Keratinocyte (primary cell): ENCODE data around the gene VPS13A. TPM values are rescaled to one million over a fixed set of nuclear protein-coding genes. Genes with fewer than 3 reads are reported as not detected.
"Not testable (repeated sequence)": the region's sequence is repeated elsewhere in the genome, so short reads cannot be mapped to it uniquely, and the experiment has no call there.

Experiments used
- DNase-seq: peaks from one replicate; pipeline ENCODE4 v3.0.0-alpha.2; 2011; ENCODE audit warnings: low read depth, missing footprints, low spot score
- FAIRE-seq: peaks from 2 replicates; lab custom pipeline; 2011; peaks lifted over from hg19 to GRCh38; lab: Jason Lieb, UNC
- H2AFZ ChIP-seq: 2 replicates; pipeline ENCODE4 v1.6.0; 2012; ENCODE audit warnings: low read length, control low read depth, inconsistent platforms; ENCODE audit not compliant: control insufficient read depth
- H3K27ac ChIP-seq: 2 replicates; pipeline ENCODE4 v1.5.1; 2011; ENCODE audit warnings: low read length; ENCODE audit not compliant: control insufficient read depth, insufficient read depth
- H3K27me3 ChIP-seq: 3 replicates; pipeline ENCODE4 v1.6.0; 2011; ENCODE audit warnings: low read length; ENCODE audit not compliant: control insufficient read depth, insufficient read depth; ENCODE audit errors: extremely low read depth
- H3K36me3 ChIP-seq, 2 experiments: 2 replicates in 1 of 2; 3 replicates in 1 of 2; pipeline ENCODE4 v1.5.1; 2011; ENCODE audit warnings: low read length in 2 of 2, mild to moderate bottlenecking in 1 of 2; ENCODE audit not compliant: control insufficient read depth in 2 of 2, insufficient read depth in 2 of 2; ENCODE audit errors: extremely low read depth in 1 of 2
- H3K4me1 ChIP-seq: 3 replicates; pipeline ENCODE4 v1.5.1; 2011; ENCODE audit warnings: low read length; ENCODE audit not compliant: control insufficient read depth, insufficient read depth; ENCODE audit errors: extremely low read depth
- H3K4me2 ChIP-seq: 3 replicates; pipeline ENCODE4 v1.6.0; 2011; ENCODE audit warnings: low read depth, low read length; ENCODE audit not compliant: control insufficient read depth, insufficient read depth; ENCODE audit errors: extremely low read depth
- H3K4me3 ChIP-seq, 3 experiments: fragments of 200-600 bp in 1 of 3; sonication (generic) in 1 of 3; 2 replicates in 2 of 3; 3 replicates in 1 of 3; pipeline ENCODE4 v1.5.1; 2011 to 2016; ENCODE audit warnings: low read length in 3 of 3, mild to moderate bottlenecking in 3 of 3, control low read depth in 2 of 3, inconsistent platforms in 1 of 3, low read depth in 1 of 3, mixed read lengths in 1 of 3, mixed run types in 1 of 3, moderate library complexity in 1 of 3; ENCODE audit not compliant: control insufficient read depth in 2 of 3, insufficient read depth in 2 of 3; ENCODE audit errors: extremely low read depth in 1 of 3
- H3K79me2 ChIP-seq: 2 replicates; pipeline ENCODE4 v1.6.0; 2012; ENCODE audit warnings: low read length; ENCODE audit not compliant: control insufficient read depth, insufficient read depth
- H3K9ac ChIP-seq: 3 replicates; pipeline ENCODE4 v1.6.0; 2011; ENCODE audit warnings: low read length; ENCODE audit not compliant: control insufficient read depth, insufficient read depth; ENCODE audit errors: extremely low read depth
- H3K9me1 ChIP-seq: 3 replicates; pipeline ENCODE4 v1.6.0; 2011; ENCODE audit warnings: low read length; ENCODE audit not compliant: control insufficient read depth, insufficient read depth; ENCODE audit errors: extremely low read depth
- H3K9me3 ChIP-seq: 2 replicates; pipeline ENCODE4 v1.5.1; 2012; ENCODE audit warnings: low read depth, low read length; ENCODE audit not compliant: control insufficient read depth
- H4K20me1 ChIP-seq: 3 replicates; pipeline ENCODE4 v1.6.0; 2011; ENCODE audit warnings: low read length; ENCODE audit not compliant: control insufficient read depth, insufficient read depth; ENCODE audit errors: extremely low read depth
- EZH2 ChIP-seq: IDR thresholded peaks from one replicate; pipeline ENCODE4 v1.6.1; 2012; ENCODE audit warnings: inconsistent platforms, mild to moderate bottlenecking, low read length, moderate library complexity
- dilution Hi-C: fragments of 300-500 bp; cut with MboI; formaldehyde crosslinking; loops from one replicate; pipeline ENCODE4 v1.7.0; 2020; ENCODE audit warnings: low sequenced_read_pairs; ENCODE audit not compliant: extremely low pct_ligation_motif_present
- polyA plus RNA-seq, 5 experiments: library from polyadenylated mRNA; depleted of rRNA in 3 of 5; stranded (reverse) in 3 of 5; stranded (forward) in 1 of 5; unstranded in 1 of 5; fragments of >200 nt; gene quantifications; 1 replicate in 1 of 5; 2 replicates in 3 of 5; 3 replicates in 1 of 5; pipeline versions ENCODE4 v1.2.1 to v1.2.3, GENCODE V29; 2011 to 2012; ENCODE audit warnings: missing spikeins in 2 of 5, low read depth in 1 of 5, low replicate concordance in 1 of 5
- TF ChIP-seq, protein P1 (sequence below), 3 experiments: IDR thresholded peaks in 1 of 3; conservative IDR thresholded peaks in 1 of 3; optimal IDR thresholded peaks in 1 of 3; 2 replicates in 2 of 3; 3 replicates in 1 of 3; pipeline versions ENCODE3 to v1.5.1; 2011; ENCODE audit warnings: low read length in 3 of 3, mild to moderate bottlenecking in 3 of 3, moderate library complexity in 2 of 3, control low read depth in 1 of 3, inconsistent platforms in 1 of 3; ENCODE audit not compliant: insufficient read depth in 2 of 3; ENCODE audit errors: extremely low read depth in 1 of 3

The VPS13A gene
- polyA plus RNA-seq, 1 donor (not counting 4 experiments of a cell fraction or from before 2014, with no cell fraction given), result 55.3 TPM

DNA sequence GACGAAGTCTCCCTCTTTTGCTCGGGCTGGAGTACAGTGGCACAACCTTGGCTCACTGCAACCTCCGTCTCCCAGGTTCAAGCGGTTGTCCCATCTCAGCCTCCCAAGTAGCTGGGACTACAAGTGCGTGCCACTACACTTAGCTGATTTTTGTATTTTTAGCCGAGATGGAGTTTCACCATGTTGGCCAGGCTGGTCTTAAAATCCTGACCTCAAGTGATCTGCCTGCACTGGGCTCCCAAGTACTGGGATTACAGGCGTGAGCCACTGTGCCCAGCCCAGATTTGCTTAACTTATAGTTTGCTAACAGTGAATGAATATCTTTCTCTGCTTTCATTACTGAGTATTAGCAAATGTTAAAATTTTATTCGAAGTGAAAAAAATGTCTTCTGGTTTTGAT is 84.3 kb downstream of the VPS13A start:
- H2AFZ ChIP-seq, result no peak overlapping the region
- H3K9ac ChIP-seq, result no peak overlapping the region
- no peak overlapping the region for H3K4me2 ChIP-seq
- no peaks in the 10 kb centered on the region for H3K36me3 ChIP-seq
- H3K27ac ChIP-seq, result no peak overlapping the region
- no peaks in the 10 kb centered on the region for H3K79me2 ChIP-seq
- dilution Hi-C loops, result no loop called here
- H4K20me1 ChIP-seq, result no peaks in the 10 kb centered on the region
- FAIRE-seq, result no peak
- no peaks in the 10 kb centered on the region for H3K4me1 ChIP-seq
- no peak overlapping the region for H3K4me3 ChIP-seq
- H3K27me3 ChIP-seq, result no peaks in the 10 kb centered on the region
- no peak for TF ChIP-seq EZH2
- H3K9me1 ChIP-seq, result no peaks in the 10 kb centered on the region
- no peaks in the 10 kb centered on the region for H3K9me3 ChIP-seq
- DNase-seq, result no peak

DNA sequence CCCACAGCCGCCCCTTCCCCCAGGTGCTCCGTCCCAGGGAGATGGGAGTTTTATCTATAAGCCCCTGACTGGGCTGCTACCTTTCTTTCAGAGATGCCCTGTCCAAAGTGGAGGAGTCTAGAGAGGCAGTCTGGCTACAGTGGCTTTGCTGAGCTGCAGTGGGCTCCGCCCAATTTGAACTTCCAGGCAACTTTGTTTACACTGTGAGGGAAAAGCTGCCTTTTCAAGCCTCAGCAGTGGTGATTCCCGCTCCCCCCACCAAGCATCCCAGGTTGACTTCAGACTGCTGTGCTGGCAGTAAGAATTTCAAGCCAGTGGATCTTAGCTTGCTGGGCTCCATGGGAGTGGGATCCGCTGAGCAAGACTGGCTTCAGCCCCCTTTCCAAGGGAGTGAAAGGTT is 90.4 kb downstream of the VPS13A start:
- H3K27ac ChIP-seq, H3K79me2 ChIP-seq, H3K9me3 ChIP-seq, H3K27me3 ChIP-seq, H4K20me1 ChIP-seq, DNase-seq, H3K4me2 ChIP-seq, H3K36me3 ChIP-seq, H3K9ac ChIP-seq, dilution Hi-C loops, FAIRE-seq, H2AFZ ChIP-seq, H3K9me1 ChIP-seq, H3K4me3 ChIP-seq: not testable (repeated sequence)
- H3K4me1 ChIP-seq, result peaks cover 13% of the 10 kb centered on the region

DNA sequence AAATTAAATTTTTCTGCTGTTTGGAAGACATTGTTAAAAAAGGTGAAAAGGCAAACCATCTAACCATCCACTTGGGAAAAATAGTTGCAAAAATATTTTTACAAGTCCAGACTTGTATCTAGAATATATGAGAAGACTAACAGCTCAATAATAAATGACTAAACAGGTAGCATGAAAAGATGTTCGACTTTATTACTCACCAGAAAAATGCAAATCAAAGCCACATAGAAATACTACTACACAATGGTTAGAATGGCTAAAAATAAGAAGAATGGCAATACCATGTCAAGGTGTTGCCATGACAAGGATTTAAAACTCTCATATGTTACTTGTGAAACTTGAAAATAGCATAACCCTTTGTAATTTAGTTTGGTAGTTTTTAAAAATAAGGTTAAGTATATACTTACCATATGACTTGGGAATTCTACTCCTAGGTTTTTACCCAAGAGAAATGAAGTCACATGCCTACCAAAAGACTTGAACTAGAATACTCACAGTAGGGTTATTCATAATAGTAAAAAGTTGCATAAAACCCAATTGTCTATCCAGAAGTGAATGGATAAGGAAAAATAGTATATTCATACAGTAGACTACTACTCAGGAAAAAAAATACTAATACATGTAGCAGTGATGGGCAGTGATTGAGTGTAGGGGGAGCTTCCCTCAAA is 93.8 kb downstream of the VPS13A start:
- no peak overlapping the region for H3K4me3 ChIP-seq
- H3K9ac ChIP-seq, result no peak overlapping the region
- H3K36me3 ChIP-seq, result no peaks in the 10 kb centered on the region
- TF ChIP-seq EZH2, result no peak
- TF ChIP-seq, protein P1, sequence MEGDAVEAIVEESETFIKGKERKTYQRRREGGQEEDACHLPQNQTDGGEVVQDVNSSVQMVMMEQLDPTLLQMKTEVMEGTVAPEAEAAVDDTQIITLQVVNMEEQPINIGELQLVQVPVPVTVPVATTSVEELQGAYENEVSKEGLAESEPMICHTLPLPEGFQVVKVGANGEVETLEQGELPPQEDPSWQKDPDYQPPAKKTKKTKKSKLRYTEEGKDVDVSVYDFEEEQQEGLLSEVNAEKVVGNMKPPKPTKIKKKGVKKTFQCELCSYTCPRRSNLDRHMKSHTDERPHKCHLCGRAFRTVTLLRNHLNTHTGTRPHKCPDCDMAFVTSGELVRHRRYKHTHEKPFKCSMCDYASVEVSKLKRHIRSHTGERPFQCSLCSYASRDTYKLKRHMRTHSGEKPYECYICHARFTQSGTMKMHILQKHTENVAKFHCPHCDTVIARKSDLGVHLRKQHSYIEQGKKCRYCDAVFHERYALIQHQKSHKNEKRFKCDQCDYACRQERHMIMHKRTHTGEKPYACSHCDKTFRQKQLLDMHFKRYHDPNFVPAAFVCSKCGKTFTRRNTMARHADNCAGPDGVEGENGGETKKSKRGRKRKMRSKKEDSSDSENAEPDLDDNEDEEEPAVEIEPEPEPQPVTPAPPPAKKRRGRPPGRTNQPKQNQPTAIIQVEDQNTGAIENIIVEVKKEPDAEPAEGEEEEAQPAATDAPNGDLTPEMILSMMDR (optimal IDR thresholded peaks at IDR 0.05 in 1 of 3, IDR thresholded peaks at IDR 0.05 in 1 of 3, conservative IDR thresholded peaks at IDR 0.05 in 1 of 3; ENCODE audit: extremely low read depth in 1 of 3, insufficient read depth in 2 of 3, low read length in 3 of 3), result no peak
- H4K20me1 ChIP-seq, result no peaks in the 10 kb centered on the region
- H3K9me1 ChIP-seq, result no peaks in the 10 kb centered on the region
- H3K27me3 ChIP-seq, result no peaks in the 10 kb centered on the region
- no peaks in the 10 kb centered on the region for H3K79me2 ChIP-seq
- H3K4me1 ChIP-seq, result peaks cover 13% of the 10 kb centered on the region
- no peaks in the 10 kb centered on the region for H3K9me3 ChIP-seq
- FAIRE-seq (peak; percentile 82), DNase-seq (peak; percentile 23)
- dilution Hi-C loops, result no loop called here
- no peak overlapping the region for H2AFZ ChIP-seq
- H3K27ac ChIP-seq, result peak overlapping the region; percentile 52
- H3K4me2 ChIP-seq, result peak overlapping the region; percentile 51
